ENCODE data around the gene IL6ST.

- no peak for TF ChIP-seq EZH2phosphoT487 (IDR thresholded peaks at IDR 0.05; ENCODE audit: borderline replicate concordance)
- TF ChIP-seq, protein P1, sequence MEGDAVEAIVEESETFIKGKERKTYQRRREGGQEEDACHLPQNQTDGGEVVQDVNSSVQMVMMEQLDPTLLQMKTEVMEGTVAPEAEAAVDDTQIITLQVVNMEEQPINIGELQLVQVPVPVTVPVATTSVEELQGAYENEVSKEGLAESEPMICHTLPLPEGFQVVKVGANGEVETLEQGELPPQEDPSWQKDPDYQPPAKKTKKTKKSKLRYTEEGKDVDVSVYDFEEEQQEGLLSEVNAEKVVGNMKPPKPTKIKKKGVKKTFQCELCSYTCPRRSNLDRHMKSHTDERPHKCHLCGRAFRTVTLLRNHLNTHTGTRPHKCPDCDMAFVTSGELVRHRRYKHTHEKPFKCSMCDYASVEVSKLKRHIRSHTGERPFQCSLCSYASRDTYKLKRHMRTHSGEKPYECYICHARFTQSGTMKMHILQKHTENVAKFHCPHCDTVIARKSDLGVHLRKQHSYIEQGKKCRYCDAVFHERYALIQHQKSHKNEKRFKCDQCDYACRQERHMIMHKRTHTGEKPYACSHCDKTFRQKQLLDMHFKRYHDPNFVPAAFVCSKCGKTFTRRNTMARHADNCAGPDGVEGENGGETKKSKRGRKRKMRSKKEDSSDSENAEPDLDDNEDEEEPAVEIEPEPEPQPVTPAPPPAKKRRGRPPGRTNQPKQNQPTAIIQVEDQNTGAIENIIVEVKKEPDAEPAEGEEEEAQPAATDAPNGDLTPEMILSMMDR (conservative IDR thresholded peaks at IDR 0.05; ENCODE audit: low read length): no peak
These were observed 70.0 kb downstream of the IL6ST start for GRCh38 chr5:55924744-55925143.

Data from Loucy (cell line).